Fibroblast of lung (primary cell): ENCODE measurements around the gene KCTD18.

Source experiments
- CTCF ChIP-seq, 2 donors: IDR thresholded peaks in 1 of 2; conservative IDR thresholded peaks in 1 of 2; 1 replicate in 1 of 2; 2 replicates in 1 of 2; pipeline ENCODE4 v1.5.1; 2011 to 2012; ENCODE audit warnings: low read length in 2 of 2, control low read depth in 1 of 2, inconsistent platforms in 1 of 2, low read depth in 1 of 2, mild to moderate bottlenecking in 1 of 2
- EZH2 ChIP-seq: IDR thresholded peaks from 2 replicates; pipeline ENCODE4 v1.5.1; 2012; ENCODE audit warnings: low read length, control low read depth, mild to moderate bottlenecking; ENCODE audit errors: missing control alignments

GRCh38 chr2:200483729-200484198 is 26.1 kb downstream of the KCTD18 start:
- TF ChIP-seq CTCF (conservative IDR thresholded peaks at IDR 0.05 in 1 of 2, IDR thresholded peaks at IDR 0.05 in 1 of 2; ENCODE audit: low read depth in 1 of 2, low read length in 2 of 2) (peak; percentile 16 to 57), EZH2 (no peak)
